Glutamatergic neuron (in vitro differentiated cells): ENCODE data around the gene FA2H. TPM values are rescaled to one million over a fixed set of nuclear protein-coding genes. Genes with fewer than 3 reads are reported as not detected.

ENCODE experiments used
- DNase-seq: peaks from one replicate; pipeline ENCODE4 v3.0.0; 2022
- H3K27ac Mint-ChIP-seq: one replicate; pipeline ENCODE4 v1.8.0; 2020; ENCODE audit warnings: mild to moderate bottlenecking, mixed read lengths, inconsistent platforms; ENCODE audit not compliant: unreplicated experiment
- H3K27me3 Mint-ChIP-seq: one replicate; pipeline ENCODE4 v1.8.0; 2020; ENCODE audit warnings: mild to moderate bottlenecking, moderate library complexity, mixed read lengths, inconsistent platforms; ENCODE audit not compliant: unreplicated experiment
- H3K36me3 Mint-ChIP-seq: one replicate; pipeline ENCODE4 v1.8.0; 2020; ENCODE audit warnings: mild to moderate bottlenecking, mixed read lengths, inconsistent platforms; ENCODE audit not compliant: unreplicated experiment
- H3K4me1 Mint-ChIP-seq: one replicate; pipeline ENCODE4 v1.8.0; 2020; ENCODE audit warnings: mild to moderate bottlenecking, low read depth, mixed read lengths, inconsistent platforms; ENCODE audit not compliant: unreplicated experiment
- H3K4me3 Mint-ChIP-seq: one replicate; pipeline ENCODE4 v1.8.0; 2020; ENCODE audit warnings: mild to moderate bottlenecking, mixed read lengths, inconsistent platforms; ENCODE audit not compliant: unreplicated experiment
- H3K9me3 Mint-ChIP-seq: one replicate; pipeline ENCODE4 v1.8.0; 2020; ENCODE audit warnings: mild to moderate bottlenecking, moderate library complexity, mixed read lengths, inconsistent platforms; ENCODE audit not compliant: unreplicated experiment
- CTCF ChIP-seq: fragments of 200-600 bp; sonication (generic); IDR thresholded peaks from one replicate; pipeline ENCODE4 v1.5.0; 2021; ENCODE audit not compliant: partially characterized antibody, unreplicated experiment
- total RNA-seq: library from RNA; stranded (reverse); fragmentation: NEBNext Ultra II Directional; extraction: Animal tissue kit (Norgen Biotek cat#: 25700); gene quantifications from one replicate; pipeline ENCODE4 v1.2.1, GENCODE V29; 2021; ENCODE audit not compliant: unreplicated experiment

FA2H gene
- total RNA-seq, 1 donor from 2014 or later, result not detected

- Mint-ChIP-seq H3K9me3 (peaks cover 2% of the 10 kb centered on the region), H3K4me1 (no peaks in the 10 kb centered on the region), H3K36me3 (no peaks in the 10 kb centered on the region), H3K4me3 (no peak overlapping the region), H3K27ac (no peak overlapping the region), H3K27me3 (peaks cover 5% of the 10 kb centered on the region)
- no peak for TF ChIP-seq CTCF
- DNase-seq, result no peak
These were observed 54.0 kb downstream of the FA2H start for GRCh38 chr16:74720579-74720978.

DNA sequence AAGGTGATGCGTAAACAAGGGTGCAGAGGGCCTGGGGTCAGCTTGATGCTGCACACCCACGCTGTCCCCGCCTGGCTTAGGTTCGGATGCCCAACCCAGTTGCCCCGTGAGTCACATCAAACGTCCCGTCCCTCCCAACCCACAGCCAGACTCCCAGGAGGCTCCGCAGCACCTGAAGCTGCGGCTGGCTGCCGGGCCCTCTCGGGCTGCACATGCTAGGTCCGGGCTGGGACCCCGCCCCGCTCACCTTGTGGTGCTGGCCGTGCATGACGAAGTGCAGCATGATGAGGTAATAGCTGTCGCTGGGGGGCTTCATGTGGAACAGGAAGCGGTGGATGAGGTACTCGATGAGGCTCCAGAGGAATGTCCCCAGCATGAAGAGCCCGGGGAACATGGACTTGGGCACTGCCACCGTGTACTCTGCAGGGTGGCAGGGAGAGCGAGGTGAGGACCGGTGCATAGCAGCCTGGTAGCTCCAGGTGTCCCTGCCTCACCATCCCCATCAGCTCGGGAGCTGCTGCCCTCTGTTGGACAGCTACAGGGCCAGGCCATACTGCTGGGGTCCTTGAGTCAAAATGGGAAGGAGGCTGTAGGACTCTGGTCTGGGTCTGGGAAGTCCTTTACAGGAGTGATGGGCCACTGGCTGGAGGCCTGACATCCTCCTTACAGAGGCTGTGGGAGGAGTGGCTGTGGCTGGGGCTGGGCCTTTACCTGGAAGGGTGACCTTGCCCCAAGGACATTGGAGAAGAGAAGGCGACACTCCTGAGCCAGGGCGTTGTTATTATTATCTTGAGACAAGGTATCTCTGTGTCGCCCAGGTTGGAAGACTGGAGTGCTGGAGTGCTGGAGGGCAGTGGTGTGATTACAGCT lies 55.6 kb downstream of the FA2H start:
- no peak for DNase-seq
- Mint-ChIP-seq H3K9me3 (peaks cover 2% of the 10 kb centered on the region), H3K4me1 (no peaks in the 10 kb centered on the region), H3K27ac (no peak overlapping the region), H3K4me3 (no peak overlapping the region), H3K27me3 (peaks cover 5% of the 10 kb centered on the region), H3K36me3 (no peaks in the 10 kb centered on the region)
- TF ChIP-seq CTCF, result no peak

- Mint-ChIP-seq H3K9me3 (peaks cover 2% of the 10 kb centered on the region), H3K27me3 (peaks cover 5% of the 10 kb centered on the region), H3K4me1 (no peaks in the 10 kb centered on the region), H3K27ac (no peak overlapping the region), H3K4me3 (no peak overlapping the region), H3K36me3 (no peaks in the 10 kb centered on the region)
- TF ChIP-seq CTCF, result no peak
- DNase-seq, result no peak
These were observed 56.5 kb downstream of the FA2H start for GRCh38 chr16:74718140-74718539.

- H3K27me3 Mint-ChIP-seq, result peaks cover 5% of the 10 kb centered on the region
- no peak overlapping the region for H3K27ac Mint-ChIP-seq
- no peaks in the 10 kb centered on the region for H3K36me3 Mint-ChIP-seq
- no peak for TF ChIP-seq CTCF
- H3K4me1 Mint-ChIP-seq, result no peaks in the 10 kb centered on the region
- DNase-seq, result no peak
- H3K4me3 Mint-ChIP-seq, result no peak overlapping the region
- H3K9me3 Mint-ChIP-seq, result peaks cover 4% of the 10 kb centered on the region
These were observed 57.3 kb downstream of the FA2H start for GRCh38 chr16:74717367-74717766.

DNA sequence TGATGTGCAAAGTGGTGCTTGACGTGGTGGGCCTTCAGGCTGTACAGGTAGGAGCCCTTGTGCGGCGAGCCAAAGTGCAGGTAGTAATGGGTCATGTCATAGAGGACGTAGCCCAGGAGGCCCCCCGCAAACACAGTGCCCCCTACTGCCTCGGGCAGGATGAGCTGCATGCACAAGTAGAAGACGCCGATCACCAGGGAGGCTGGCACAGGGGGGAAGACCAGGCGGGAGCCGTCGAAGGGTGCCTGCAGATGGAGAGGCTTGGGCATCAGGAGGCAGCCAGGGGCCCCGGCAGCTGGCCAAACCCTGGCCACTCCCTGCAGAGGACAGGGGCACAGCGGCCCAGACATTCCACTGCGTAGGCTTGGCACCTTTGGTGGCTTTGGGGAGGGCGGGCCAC lies 58.3 kb downstream of the FA2H start:
- Mint-ChIP-seq H3K4me3 (no peak overlapping the region), H3K36me3 (no peaks in the 10 kb centered on the region), H3K4me1 (no peaks in the 10 kb centered on the region), H3K27me3 (peaks cover 3% of the 10 kb centered on the region), H3K9me3 (peaks cover 4% of the 10 kb centered on the region), H3K27ac (no peak overlapping the region)
- no peak for TF ChIP-seq CTCF
- DNase-seq, result no peak
